Endodermal cell (in vitro differentiated cells): Measurements from ENCODE around the gene ITCH. TPM values are rescaled to one million over a fixed set of nuclear protein-coding genes. Genes with fewer than 3 reads are reported as not detected.

ENCODE experiments used
- DNase-seq: peaks from one replicate; pipeline ENCODE4 v3.0.0-alpha.2; 2017
- H3K27ac ChIP-seq: 2 replicates; pipeline ENCODE4 v1.5.1; 2013; ENCODE audit warnings: mild to moderate bottlenecking, low read depth, low read length, moderate library complexity
- H3K27me3 ChIP-seq: 2 replicates; pipeline ENCODE4 v1.6.1; 2013; ENCODE audit warnings: mild to moderate bottlenecking, low read length, moderate library complexity; ENCODE audit not compliant: insufficient read depth, control insufficient read depth, poor library complexity, severe bottlenecking
- H3K36me3 ChIP-seq: 2 replicates; pipeline ENCODE4 v1.7.0; 2013; ENCODE audit warnings: mild to moderate bottlenecking, low read length, moderate library complexity; ENCODE audit not compliant: control insufficient read depth, insufficient read depth
- H3K4me1 ChIP-seq: one replicate; pipeline ENCODE4 v1.7.0; 2013; ENCODE audit warnings: low read length; ENCODE audit not compliant: control insufficient read depth, insufficient read depth
- H3K4me3 ChIP-seq: 2 replicates; pipeline ENCODE4 v1.5.1; 2013; ENCODE audit warnings: mild to moderate bottlenecking, low read length, moderate library complexity
- H3K9ac ChIP-seq: 2 replicates; pipeline ENCODE4 v1.6.1; 2013; ENCODE audit warnings: mild to moderate bottlenecking, low read length, moderate library complexity; ENCODE audit not compliant: poor library complexity, severe bottlenecking; ENCODE audit errors: extremely low read depth
- H3K9me3 ChIP-seq: 2 replicates; pipeline ENCODE4 v1.6.1; 2013; ENCODE audit warnings: mild to moderate bottlenecking, low read length, moderate library complexity; ENCODE audit not compliant: control insufficient read depth
- H3K27ac Mint-ChIP-seq: 2 replicates; pipeline ENCODE4 v1.8.0; 2020; ENCODE audit warnings: mixed read lengths
- H3K27me3 Mint-ChIP-seq: 2 replicates; pipeline ENCODE4 v1.8.0; 2021; ENCODE audit warnings: mild to moderate bottlenecking, mixed read lengths; ENCODE audit not compliant: insufficient read depth
- H3K36me3 Mint-ChIP-seq: 2 replicates; pipeline ENCODE4 v1.8.0; 2020; ENCODE audit warnings: low read depth, mixed read lengths
- H3K4me1 Mint-ChIP-seq: 2 replicates; pipeline ENCODE4 v1.8.0; 2020; ENCODE audit warnings: mixed read lengths
- H3K4me3 Mint-ChIP-seq: 2 replicates; pipeline ENCODE4 v1.8.0; 2020; ENCODE audit warnings: mild to moderate bottlenecking, moderate library complexity, mixed read lengths
- H3K9me3 Mint-ChIP-seq: 2 replicates; pipeline ENCODE4 v1.8.0; 2020; ENCODE audit warnings: mild to moderate bottlenecking, mixed read lengths
- CTCF ChIP-seq: fragments of 200-600 bp; sonication (generic); conservative IDR thresholded peaks from 2 replicates; pipeline ENCODE4 v1.5.0; 2021; ENCODE audit warnings: antibody characterized with exemption, mild to moderate bottlenecking
- WGBS, 2 experiments: methylation state at CpG; one replicate each; pipeline versions ENCODE4 v1.1.5 to v1.1.7; 2013; ENCODE audit warnings: missing lambda C conversion rate in 2 of 2, mixed read lengths in 1 of 2; ENCODE audit not compliant: insufficient coverage in 1 of 2, insufficient read length in 1 of 2; 5-methylcytosine and 5-hydroxymethylcytosine counted together
- long read RNA-seq, 4 experiments: library from polyadenylated mRNA in 2 of 4; library from RNA in 1 of 4; library from capped mRNA in 1 of 4; stranded (forward) in 3 of 4; unstranded in 1 of 4; transcript quantifications; one replicate each; pipeline ENCODE4 v2.0.0, GENCODE V29; 2020 to 2021; ENCODE audit warnings: inconsistent platforms in 1 of 4
- polyA plus RNA-seq, 2 experiments: library from polyadenylated mRNA; stranded (reverse); fragments of 50-300 nt; gene quantifications; one replicate each; pipeline ENCODE4 v1.2.3, GENCODE V29; 2013
- total RNA-seq, 2 donors: library from RNA; stranded (reverse); fragmentation: NEBNext Ultra II Directional in 1 of 2; extraction: Animal tissue kit (Norgen Biotek cat#: 25700) in 1 of 2; gene quantifications; 2 replicates in 1 of 2; 3 replicates in 1 of 2; pipeline ENCODE4 v1.2.1, GENCODE V29; 2021

ITCH gene
- total RNA-seq = 10 to 100 TPM; 65.1 to 84.4 TPM
- polyA plus RNA-seq (2013, experiment 1 of 2) = 39.3 TPM
- 37.1 TPM for polyA plus RNA-seq (2013, experiment 2 of 2)
- long read RNA-seq, experiment 1, partial matches to known transcripts = 0 of 5 reads
- long read RNA-seq, experiment 1, other reads (novel, unspliced or antisense) = 5 of 5 reads
- long read RNA-seq, experiment 2, full-length matches to known transcripts = 8 of 26 reads
- long read RNA-seq, experiment 2, partial matches to known transcripts = 6 of 26 reads
- long read RNA-seq, experiment 2, other reads (novel, unspliced or antisense) = 12 of 26 reads
- long read RNA-seq, experiment 3, full-length matches to known transcripts = 68 of 138 reads
- long read RNA-seq, experiment 3, partial matches to known transcripts = 32 of 138 reads
- long read RNA-seq, experiment 3, other reads (novel, unspliced or antisense) = 38 of 138 reads
- long read RNA-seq, experiment 4, full-length matches to known transcripts = 7 of 11 reads
- long read RNA-seq, experiment 4, partial matches to known transcripts = 1 of 11 reads
- long read RNA-seq, experiment 4, other reads (novel, unspliced or antisense) = 3 of 11 reads

DNA sequence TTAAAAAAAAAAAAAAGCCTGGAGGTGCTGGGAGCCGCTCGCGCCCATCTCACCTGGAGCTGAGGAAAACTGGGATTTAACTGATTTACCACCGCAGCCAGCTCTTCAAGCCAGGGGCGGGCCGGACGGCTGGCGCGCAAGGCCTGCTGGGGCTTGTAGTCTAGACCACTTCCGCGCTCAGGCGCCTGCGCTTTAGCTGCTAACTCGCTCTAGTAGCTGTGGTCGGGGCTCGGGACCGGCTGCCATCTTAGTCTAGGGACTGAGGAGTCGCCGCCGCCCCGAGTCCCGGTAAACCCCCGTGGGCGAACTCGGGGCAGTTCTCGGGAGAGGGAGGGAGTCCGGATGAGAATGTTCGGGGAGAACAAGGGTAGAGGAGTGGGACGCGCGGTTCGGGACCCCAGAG lies at the start of gene ITCH:
Gene ITCH, plus strand, starts transcription at position 212 of the 403 bp plus-strand sequence. CDS start 30,539 bp downstream, outside the sequence.
- H3K4me3 Mint-ChIP-seq = peak within 1 kb of the TSS; percentile 90
- Histone ChIP-seq H3K4me1 (no peaks in the 10 kb centered on the region), H3K9me3 (no peaks in the 10 kb centered on the region), H3K27ac (peak within 1 kb of the TSS; percentile 81), H3K36me3 (peaks cover 19% of the 10 kb centered on the region), H3K27me3 (no peaks in the 10 kb centered on the region), H3K4me3 (peak within 1 kb of the TSS; percentile 94), H3K9ac (peak within 1 kb of the TSS; percentile 91)
- H3K27me3 Mint-ChIP-seq = no peaks in the 10 kb centered on the region
- H3K4me1 Mint-ChIP-seq = peaks cover 23% of the 10 kb centered on the region
- DNase-seq = peak; percentile 98
- no peaks in the 10 kb centered on the region for H3K9me3 Mint-ChIP-seq
- H3K36me3 Mint-ChIP-seq = peaks cover 27% of the 10 kb centered on the region
- no peak for TF ChIP-seq CTCF
- WGBS, 2 experiments = 0 to 1% methylated on average over 2 to 32 of the region's 32 CpGs
- H3K27ac Mint-ChIP-seq = peak within 1 kb of the TSS; percentile 98

DNA sequence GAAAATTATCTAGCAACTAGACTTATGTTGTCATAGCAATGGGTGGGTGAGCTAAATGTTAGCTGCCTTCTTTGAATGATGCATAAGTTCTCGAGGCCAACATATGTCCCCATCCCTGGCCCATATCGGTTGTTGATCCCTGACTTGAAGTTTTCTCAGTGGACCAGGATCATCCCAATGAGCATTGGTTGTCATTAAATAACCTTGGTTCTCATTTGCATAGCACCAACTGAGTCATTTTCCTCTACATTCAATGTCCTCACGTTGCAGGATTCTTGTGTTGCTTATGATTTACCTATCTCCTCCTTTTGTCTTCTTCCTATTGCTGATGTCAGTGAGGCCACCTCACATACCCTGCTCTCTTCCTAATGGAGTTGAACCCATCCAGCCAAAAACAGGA lies 47.8 kb upstream of the ITCH start:
- H3K9me3 Mint-ChIP-seq = no peaks in the 10 kb centered on the region
- Histone ChIP-seq H3K9ac (no peak overlapping the region), H3K4me3 (no peak overlapping the region), H3K27me3 (peaks cover 9% of the 10 kb centered on the region), H3K9me3 (no peaks in the 10 kb centered on the region), H3K36me3 (no peaks in the 10 kb centered on the region), H3K4me1 (peaks cover 9% of the 10 kb centered on the region), H3K27ac (no peak overlapping the region)
- DNase-seq = no peak
- H3K27ac Mint-ChIP-seq = no peak overlapping the region
- H3K4me1 Mint-ChIP-seq = peaks cover 31% of the 10 kb centered on the region
- WGBS, 2 experiments = 93 to 97% methylated on average over 3 of the region's 3 CpGs
- H3K27me3 Mint-ChIP-seq = peaks cover 12% of the 10 kb centered on the region
- TF ChIP-seq CTCF = no peak
- no peaks in the 10 kb centered on the region for H3K36me3 Mint-ChIP-seq
- no peak overlapping the region for H3K4me3 Mint-ChIP-seq

- Mint-ChIP-seq H3K4me3 (no peak overlapping the region), H3K36me3 (no peaks in the 10 kb centered on the region), H3K4me1 (peaks cover 27% of the 10 kb centered on the region), H3K27ac (no peak overlapping the region), H3K9me3 (no peaks in the 10 kb centered on the region), H3K27me3 (peaks cover 12% of the 10 kb centered on the region)
- H3K9ac ChIP-seq = no peak overlapping the region
- TF ChIP-seq CTCF = no peak
- no peaks in the 10 kb centered on the region for H3K9me3 ChIP-seq
- H3K27ac ChIP-seq = no peak overlapping the region
- DNase-seq = no peak
- 86 to 92% methylated on average over 2 to 6 of the region's 6 CpGs for WGBS, 2 experiments
- H3K27me3 ChIP-seq = peaks cover 9% of the 10 kb centered on the region
- H3K36me3 ChIP-seq = no peaks in the 10 kb centered on the region
- H3K4me1 ChIP-seq = peaks cover 9% of the 10 kb centered on the region
- no peak overlapping the region for H3K4me3 ChIP-seq
Measured at GRCh38 chr20:34316196-34316814, 46.8 kb upstream of the ITCH start.
